HG02885 (cell line): ENCODE data around the gene PSAT1.

Experiments used
- ATAC-seq: cut with Tn5 transposase; IDR thresholded peaks from one replicate; pipeline ENCODE4 v1.9.1; 2021; ENCODE audit warnings: mild to moderate bottlenecking; ENCODE audit not compliant: unreplicated experiment, poor library complexity

Gene PSAT1

DNA sequence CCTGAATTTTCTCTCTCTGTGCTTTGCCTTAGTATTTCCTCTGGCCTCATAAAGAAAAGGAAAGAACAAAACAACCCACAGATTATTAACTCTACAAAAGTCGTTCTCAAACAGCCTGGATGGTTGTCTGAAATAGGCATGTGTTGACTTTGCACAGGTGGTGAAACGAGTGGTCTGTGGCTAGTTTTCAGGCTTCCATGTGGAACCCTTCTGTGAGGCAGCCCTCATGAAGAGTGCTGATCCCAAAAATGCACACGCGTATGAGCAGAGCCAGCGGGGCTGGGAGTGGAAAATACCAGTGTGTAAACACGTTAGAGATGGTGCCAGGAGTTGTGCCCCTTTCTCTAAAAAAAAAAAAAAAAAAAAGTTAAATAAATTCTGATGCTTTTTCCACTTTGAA lies 4.9 kb upstream of the PSAT1 start:
- no peak for ATAC-seq

DNA sequence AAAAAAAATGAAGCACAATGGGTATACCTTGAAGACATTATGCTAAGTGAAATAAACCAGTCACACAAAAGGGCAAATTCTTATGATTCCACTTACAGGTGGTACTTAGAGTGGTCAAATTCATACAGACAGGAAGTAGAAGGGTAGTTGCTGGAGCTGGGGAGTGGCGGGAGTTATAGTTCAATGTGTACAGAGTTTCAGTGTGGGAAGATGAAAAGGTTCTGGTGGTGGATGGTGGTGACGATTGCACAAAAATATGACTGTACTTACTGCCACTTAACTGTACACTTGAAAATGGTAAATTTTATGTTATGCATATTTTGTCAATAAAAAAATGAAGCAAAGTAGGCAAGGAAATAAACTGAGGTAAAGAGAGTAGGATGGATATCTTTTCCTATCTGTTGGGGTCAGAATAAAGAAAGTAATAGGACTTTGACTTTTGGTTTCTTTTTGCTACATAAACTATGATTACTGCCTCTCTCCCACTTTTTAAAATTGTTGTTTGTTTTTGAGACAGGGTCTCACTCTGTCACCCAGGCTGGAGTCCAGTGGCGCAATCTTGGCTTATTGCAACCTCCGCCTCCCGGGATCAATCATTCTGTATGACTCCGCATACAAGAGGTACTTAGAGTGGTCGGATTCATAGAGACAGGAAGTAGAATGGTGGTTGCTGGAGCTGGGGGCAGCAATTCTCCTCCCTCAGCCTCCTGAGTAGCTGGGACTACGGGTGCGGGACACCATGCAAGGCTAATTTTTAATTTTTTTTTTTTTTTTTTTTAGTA lies 4.0 kb upstream of the PSAT1 start:
- ATAC-seq, result no peak

DNA sequence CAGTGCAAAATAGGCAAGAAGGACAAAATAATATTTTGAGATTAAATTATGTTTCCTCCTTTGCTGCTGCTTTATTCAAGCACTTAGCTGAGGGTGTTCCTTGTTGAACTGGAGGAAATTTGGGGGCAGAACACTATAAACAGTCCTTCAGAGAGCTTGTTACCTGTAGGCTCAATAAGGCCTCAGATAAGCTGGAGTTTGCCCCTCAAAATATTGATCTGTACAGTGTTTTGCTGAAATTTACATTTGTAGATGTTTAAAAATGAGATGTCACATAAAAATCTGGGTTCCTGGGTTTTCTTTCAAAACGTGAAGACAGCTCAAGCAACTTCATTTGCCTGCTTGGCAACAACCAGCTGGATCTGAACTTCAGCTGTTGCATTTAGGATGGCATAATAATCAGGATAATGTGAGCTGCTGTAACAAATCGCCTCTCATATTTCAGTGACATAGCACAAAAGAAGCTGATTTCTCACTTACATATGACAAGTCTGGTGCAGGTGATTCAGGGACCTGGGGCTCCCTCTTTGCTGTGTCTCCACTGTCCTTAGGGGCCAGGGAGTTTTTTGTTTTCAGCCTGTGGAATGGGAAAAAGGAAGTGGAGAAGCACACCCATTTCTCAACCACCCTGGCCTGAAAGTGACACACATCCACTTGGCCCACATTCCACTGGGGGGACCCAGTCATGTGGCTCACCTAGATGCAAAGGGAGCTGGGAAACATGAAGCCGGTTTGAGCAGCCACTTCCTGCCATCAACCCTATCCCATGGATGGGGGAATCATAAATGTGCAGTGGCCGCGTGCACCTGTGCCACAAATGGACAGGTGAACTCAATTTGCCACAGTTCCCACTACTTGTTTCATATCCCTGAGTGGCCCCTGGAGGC lies 2.4 kb upstream of the PSAT1 start:
- no peak for ATAC-seq

DNA sequence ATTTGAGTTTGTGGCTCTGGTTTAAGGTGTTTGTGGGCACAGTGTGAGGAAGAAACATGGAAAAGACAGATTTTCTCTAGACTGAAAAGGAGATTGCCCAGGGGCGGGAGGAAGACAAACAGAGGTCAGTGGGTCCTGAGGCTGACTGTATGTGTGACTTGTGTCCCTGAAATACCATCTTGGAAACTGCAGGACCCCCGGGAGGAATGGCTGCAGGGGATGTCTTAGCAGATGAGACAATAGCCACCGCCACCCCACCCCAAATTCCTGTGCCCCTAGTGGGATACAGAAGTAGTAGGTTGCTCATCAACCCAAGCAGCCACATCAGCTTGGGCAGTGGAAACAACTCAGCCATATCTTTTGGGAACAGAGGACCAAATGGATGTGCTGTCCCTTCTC lies 1.7 kb upstream of the PSAT1 start:
- ATAC-seq, result no peak

DNA sequence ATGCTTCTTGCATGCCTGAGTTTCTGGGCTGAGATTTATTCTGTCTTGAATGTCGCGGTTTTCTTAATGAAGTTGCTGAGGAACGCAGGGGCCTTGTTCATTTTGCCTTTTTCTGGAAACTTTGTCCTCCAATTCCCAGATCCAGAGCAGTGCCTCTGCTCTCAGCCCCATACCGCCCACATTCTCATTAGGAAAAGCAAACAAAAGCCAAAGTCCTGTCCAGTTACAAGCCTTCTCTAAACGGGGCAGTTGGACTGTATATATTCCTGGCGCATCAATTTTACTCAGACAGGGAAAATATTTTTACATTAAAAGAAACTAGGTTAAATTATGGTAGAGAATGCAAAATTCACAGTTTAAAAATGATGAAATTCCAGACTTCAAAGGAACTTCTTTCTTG lies 1.2 kb upstream of the PSAT1 start:
- no peak for ATAC-seq

DNA sequence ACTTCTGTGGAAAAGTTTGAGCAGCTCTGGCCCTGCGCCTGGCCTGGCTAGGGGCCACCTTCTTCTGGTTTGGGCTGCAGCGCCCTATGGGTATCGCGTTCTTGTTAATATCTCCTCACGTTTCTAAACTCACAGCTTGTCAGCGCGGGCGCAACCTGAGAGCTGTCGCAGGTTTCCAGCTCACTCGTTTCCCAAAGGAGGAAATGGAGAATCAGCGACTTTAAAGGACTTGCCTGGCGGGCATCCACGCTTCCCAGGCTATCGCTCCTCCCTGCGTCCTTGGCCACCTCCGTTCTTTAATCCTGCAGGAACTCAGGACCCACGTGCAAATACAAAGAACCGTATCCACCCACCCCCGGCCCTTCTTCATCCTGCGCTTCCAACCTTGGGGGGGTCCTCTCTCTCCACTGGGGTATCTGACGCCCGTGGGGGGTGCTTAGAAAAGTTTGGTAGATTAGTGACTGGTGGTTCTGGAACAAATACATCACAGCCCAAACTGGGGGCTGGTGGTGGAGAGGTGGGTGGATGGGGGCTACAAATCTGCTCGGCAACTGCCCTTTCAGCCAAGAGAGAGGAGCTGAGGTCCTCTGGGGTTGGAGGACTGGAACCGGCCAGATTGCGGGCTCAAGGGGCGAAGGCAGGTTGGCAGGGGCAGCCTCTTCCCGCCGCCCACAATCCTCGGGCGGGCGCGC lies 578 bp upstream of the PSAT1 start:
- ATAC-seq, result no peak

DNA sequence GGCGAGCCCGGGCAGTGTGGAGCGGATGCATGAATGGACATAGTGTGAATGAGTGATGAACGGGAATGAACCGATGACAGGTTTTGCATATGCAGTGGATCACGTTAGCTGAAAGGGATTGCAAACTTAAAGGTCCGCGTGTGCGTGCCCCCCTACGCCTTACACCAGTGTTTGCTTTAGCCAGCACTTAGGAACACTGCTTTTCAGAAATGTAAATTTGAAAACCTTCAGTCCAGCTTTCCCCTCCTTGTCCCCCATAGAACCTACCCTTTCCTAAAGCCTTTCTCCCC lies 692 bp downstream of the PSAT1 start:
- ATAC-seq, result peak; percentile 46

DNA sequence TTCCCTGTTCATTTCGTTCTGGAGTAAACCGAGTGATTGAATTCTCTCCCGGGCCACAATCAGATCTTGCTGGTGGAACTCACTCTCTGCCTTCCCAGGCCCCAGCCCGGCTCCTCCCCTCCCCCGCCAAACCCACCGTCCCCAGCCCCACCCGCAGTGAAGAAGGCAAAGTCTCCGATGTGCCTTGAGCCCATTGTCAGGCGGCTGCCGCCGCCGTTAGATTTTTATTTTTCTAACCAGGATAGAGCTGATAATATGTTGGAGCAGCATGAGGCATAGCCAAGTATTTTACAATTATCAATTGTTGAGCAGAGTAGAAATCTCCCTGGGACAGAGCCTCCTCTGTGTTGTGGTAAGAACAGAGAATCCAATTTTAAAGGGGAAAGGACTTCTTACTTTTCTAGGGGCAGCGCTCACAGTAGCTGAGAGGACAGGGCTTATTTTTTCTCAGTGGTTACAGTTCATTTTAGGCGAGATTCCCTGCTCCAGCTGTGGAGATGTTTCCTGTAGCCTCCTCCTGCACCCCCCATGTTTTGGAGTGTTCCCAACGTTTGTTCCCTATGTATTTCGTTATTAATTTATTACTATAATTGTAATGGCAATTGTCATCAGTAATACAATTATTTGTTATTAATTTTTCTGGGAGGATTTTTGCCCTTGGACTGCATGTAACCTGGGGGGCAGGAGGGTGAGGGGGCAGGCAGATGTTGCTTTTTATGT lies 1.3 kb downstream of the PSAT1 start:
- ATAC-seq, result no peak

DNA sequence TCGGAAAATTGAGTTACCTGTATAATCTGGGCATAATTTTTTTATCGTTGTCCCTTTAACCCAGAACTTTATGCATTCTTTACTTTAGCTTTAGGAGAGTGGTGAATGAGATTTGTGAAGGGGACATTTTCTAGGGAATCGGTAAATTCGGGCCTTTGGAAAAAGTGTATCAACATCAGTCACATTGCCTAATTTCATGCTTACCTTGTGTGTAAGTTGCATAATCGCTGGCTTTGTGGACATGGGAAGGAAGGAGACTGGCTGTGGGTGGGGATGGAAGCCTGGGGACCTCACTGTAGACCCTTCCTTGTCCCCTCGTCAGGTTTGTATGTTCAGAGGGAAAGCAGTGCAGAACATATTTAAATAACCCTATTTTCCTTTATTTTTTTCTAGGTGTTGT lies 3.3 kb downstream of the PSAT1 start:
- no peak for ATAC-seq

DNA sequence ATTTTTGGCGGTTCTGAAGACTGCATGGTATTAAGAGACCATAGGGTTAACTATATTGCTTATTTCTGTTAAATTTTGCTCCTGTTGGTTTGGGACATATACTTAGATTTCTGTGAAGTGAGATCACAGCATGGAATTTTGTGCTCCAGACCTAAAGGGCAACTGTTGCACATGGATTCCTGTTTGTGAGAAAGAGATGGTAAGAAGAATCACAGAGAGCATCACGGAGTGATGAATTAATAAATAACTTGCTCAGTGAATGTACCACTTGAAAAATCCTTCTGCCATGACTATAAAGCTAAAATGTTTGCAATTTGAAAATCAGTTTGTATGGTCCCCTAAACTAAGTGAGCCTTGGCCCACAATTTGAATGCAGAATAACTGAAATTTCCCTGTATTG lies 4.5 kb downstream of the PSAT1 start:
- no peak for ATAC-seq

DNA sequence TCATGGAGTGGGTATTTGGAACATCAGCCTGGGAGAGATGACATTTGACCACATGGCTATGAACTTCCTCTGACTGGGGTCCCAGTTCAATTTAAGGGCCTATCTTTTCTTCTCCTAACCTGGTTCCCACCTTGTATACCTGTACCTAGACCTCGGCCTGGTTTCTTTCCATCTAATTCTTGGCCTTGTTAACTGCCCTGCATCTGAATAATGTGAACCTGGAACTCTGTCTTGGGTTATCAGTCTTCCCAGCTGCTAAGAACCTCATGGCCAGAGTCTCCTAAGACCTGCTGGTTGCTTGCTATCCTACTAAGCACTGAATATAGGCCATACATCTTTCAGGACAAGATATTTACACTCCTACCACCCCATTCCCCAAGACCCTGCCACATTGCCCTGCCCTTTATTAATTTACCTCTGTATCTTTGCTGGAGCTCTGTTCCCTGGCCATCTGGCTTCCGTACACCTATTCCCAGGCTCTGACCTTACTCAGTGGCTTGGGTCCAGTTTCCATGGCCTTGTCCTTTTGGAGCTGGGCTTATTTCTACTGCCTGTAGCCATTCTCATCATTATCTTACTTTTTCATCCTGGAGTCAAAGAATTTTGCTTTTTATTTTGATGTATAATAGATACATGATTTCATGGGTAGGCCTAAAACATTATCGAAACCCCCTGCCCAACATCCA lies 6.6 kb downstream of the PSAT1 start:
- no peak for ATAC-seq

DNA sequence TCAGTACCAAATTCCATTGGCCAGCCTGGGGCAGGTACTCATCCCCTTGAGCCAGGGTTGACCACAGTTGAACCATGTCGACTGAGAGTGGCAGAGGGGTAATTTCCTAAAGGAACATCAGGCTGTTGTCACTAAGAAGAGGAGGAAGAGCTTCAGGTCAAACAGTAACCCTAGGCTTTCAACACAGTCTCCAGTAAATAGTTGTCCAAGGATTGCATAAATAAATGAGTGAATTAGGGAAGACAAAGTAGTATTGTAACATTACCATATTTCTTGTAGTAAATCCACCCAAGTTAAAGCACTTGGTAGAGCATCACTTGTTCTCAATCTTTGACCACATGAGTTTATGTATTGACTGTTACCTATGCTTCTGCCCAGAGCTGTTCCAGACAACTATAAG lies 7.4 kb downstream of the PSAT1 start:
- ATAC-seq, result no peak

DNA sequence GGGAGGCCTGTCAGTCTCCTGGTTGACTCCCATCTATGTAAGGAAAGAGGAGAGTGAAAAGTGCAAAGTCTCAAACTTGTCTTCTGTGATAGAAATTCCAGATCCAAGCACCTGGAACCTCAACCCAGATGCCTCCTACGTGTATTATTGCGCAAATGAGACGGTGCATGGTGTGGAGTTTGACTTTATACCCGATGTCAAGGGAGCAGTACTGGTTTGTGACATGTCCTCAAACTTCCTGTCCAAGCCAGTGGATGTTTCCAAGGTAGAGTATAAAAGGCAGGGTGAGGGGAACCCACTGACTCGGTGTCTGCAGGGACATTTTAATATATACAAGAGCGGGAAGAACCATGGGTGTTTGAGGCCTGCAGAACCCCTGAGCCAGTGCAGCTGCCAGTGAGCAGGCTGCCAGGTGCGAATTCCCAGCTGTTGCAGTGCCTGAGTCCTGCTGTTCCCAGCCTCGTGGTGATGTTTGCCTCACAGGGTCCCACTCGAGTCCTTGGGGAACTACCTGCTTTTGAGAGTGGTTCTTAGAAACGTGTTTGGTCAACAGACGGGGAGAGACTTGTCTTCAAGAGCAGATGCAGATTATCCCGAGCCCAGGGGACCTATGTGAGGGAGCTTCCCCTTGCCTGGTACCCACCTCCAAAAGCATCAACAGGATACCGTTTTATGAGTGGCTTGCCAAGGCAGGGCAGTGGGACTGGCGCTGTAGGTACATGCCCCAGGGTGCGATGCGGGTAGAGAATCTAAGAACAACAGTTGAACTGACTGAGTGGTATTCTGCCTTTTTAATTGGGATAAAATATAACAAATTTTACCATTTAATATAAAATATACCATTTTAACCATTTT lies 9.5 kb downstream of the PSAT1 start:
- ATAC-seq, result no peak

DNA sequence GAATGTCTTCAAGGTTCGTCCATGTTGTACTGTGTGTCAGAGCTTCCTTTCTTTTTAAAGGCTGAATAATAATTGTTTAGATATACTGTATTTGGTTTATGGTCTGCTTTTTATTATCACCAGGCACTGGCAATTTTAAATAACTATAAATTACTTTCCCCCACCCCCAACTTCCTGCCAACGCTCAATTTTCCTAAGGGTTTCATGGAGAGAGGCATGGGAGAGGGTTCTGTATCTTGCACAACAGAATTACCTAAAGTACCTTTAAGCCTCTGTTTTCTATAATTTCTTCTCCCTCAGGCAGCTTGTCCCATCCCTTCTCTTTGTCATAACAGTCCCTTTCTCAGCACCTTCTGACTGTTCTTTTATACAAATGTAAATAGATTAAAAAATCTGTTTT lies 10.4 kb downstream of the PSAT1 start:
- no peak for ATAC-seq

DNA sequence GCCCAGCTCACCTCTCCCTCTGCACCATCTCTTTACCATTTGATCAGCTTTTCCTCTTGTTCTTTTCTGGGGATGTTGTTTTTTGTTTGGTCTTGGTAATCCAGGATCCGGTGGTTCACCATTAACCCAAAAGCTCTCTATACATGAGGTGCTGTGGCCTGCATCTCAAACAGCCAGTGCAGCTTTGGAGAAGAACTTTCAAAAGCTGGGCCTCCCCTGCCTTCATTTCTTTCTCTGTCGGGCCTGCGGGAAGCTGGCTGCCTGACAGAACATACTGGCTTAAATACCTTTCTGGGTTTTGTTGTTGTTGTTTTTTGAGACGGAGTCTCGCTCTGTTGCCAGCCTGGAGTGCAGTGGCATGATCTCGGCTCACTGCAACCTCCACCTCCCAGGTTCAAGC lies 12.1 kb downstream of the PSAT1 start:
- ATAC-seq, result no peak

DNA sequence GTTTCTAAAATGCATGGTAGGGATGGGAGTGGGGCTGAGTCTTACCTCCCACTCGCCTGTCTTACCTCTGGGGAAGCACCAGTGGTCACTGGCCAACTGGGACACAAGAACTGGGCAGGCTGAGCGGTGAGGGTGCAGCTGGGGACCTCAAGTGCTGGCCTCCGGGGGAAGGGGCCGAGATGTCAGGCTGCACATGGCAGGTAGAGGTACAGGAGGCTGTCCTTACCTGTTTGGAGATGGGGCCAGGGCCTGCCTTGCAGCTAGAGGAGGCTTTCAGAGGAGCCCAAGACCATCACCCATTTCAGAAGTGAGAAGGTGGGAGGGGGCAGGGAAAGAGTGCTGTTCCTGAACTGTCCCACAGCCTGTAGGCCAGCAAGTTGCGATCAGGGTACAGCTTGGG lies 14.2 kb downstream of the PSAT1 start:
- ATAC-seq, result no peak

DNA sequence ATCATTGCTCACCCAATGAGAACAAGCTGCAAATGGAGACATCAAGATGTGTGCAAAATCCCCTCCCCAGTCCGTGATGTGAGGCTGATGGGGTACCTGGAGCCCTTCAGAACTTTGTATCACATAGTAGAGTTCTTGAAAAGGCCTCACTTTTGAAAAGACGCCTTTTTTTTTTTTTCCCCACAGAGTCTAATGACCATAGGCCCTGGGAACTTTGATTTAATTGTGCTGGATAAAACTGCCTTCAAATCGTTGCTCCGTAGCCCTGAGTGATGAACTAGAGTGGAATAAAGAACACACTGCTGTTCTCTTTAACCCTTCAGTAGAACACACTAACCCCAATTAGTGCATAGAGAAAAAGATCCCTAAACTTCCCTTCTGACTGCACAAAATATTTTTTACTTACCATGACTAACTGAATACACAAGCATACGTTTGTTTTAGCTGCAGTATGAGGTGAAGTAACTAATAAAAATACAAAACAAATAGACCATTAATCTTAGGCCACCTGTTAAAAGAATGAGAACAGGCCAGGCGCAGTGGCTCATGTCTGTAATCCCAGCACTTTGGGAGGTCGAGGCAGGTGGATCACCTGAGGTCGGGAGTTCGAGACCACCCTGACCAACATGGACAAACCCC lies 15.1 kb downstream of the PSAT1 start:
- no peak for ATAC-seq

DNA sequence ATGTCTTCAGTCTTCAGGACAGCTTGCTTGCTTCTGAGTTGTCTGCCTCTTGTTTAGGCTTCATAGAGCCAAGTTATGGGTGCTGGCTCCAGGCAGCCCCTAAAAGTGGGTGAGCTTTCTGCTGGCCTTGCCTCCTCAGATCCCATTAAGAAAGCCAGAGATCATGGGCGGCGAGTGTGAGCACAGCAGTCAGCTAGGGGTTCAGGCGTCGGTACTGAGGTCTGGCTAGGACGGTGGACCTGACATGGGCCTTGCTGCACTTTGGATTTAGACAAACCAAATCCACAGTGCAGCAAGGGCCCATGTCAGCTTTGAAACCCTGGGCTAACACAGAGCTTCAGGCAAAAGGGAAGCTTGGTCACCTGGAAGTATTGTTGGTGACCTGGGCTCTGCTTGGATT lies 17.6 kb downstream of the PSAT1 start:
- ATAC-seq, result no peak
